HepG2 (cell line): Measurements from ENCODE around the gene MB. TPM values are rescaled to one million over a fixed set of nuclear protein-coding genes. Genes with fewer than 3 reads are reported as not detected.

ENCODE experiments used
- ARID4A ChIP-seq: sonication (generic); formaldehyde crosslinking; IDR thresholded peaks from 2 replicates; pipeline ENCODE4 v1.5.0; 2020; ENCODE audit warnings: mild to moderate bottlenecking, missing genetic modification reagents, borderline replicate concordance
- ATM ChIP-seq: fragments of 450-650 bp; IDR thresholded peaks from 2 replicates; pipeline ENCODE4 v1.7.1; 2017; ENCODE audit warnings: mild to moderate bottlenecking, borderline replicate concordance
- IRF2 ChIP-seq: IDR thresholded peaks from 2 replicates; pipeline ENCODE4 v1.6.1; 2018; ENCODE audit warnings: missing genetic modification reagents, missing compliant biosample characterization
- KDM2A ChIP-seq: sonication (generic); formaldehyde crosslinking; IDR thresholded peaks from 2 replicates; pipeline ENCODE4 v1.4.0; 2020; ENCODE audit warnings: low read depth, missing genetic modification reagents, borderline replicate concordance
- KMT2B ChIP-seq: IDR thresholded peaks from 2 replicates; pipeline ENCODE4 v1.6.1; 2016; ENCODE audit warnings: missing genetic modification reagents, missing compliant biosample characterization
- MLX ChIP-seq: IDR thresholded peaks from 2 replicates; pipeline ENCODE4 v1.6.1; 2016
- POLR2A ChIP-seq, 2 experiments: IDR thresholded peaks; 2 replicates each; pipeline ENCODE4 v1.6.1; 2011; ENCODE audit warnings: low read depth in 2 of 2, low read length in 2 of 2, mild to moderate bottlenecking in 1 of 2, moderate library complexity in 1 of 2; ENCODE audit not compliant: insufficient read depth in 1 of 2
- RARA ChIP-seq: IDR thresholded peaks from 2 replicates; pipeline ENCODE4 v1.6.1; 2016; ENCODE audit warnings: missing genetic modification reagents, missing compliant biosample characterization
- SAP130 ChIP-seq: IDR thresholded peaks from 2 replicates; pipeline ENCODE4 v1.6.1; 2016; ENCODE audit warnings: low read depth
- SIN3B ChIP-seq: fragments of 150-350 bp; IDR thresholded peaks from 2 replicates; pipeline ENCODE4 v1.6.1; 2014; ENCODE audit warnings: low read length
- ZNF546 ChIP-seq: sonication (generic); formaldehyde crosslinking; conservative IDR thresholded peaks from 2 replicates; pipeline ENCODE4 v1.8.1; 2023; ENCODE audit warnings: mild to moderate bottlenecking, missing genetic modification reagents
- ZNF567 ChIP-seq: sonication (generic); formaldehyde crosslinking; IDR thresholded peaks from 2 replicates; pipeline ENCODE4 v1.8.1; 2023; ENCODE audit warnings: mild to moderate bottlenecking, missing genetic modification reagents, borderline replicate concordance
- ZNF782 ChIP-seq: sonication (generic); formaldehyde crosslinking; IDR thresholded peaks from 2 replicates; pipeline ENCODE4 v1.4.0; 2020; ENCODE audit warnings: missing genetic modification reagents, mild to moderate bottlenecking, borderline replicate concordance
- ZSCAN25 ChIP-seq: sonication (generic); formaldehyde crosslinking; IDR thresholded peaks from 2 replicates; pipeline ENCODE4 v1.8.0; 2022; ENCODE audit warnings: mild to moderate bottlenecking, missing genetic modification reagents
- ZUFSP ChIP-seq: sonication (generic); formaldehyde crosslinking; IDR thresholded peaks from 2 replicates; pipeline ENCODE4 v1.9.0; 2021; ENCODE audit warnings: missing genetic modification reagents, mild to moderate bottlenecking, borderline replicate concordance
- polyA plus RNA-seq, 8 experiments: library from polyadenylated mRNA; depleted of rRNA in 3 of 8; stranded (reverse) in 7 of 8; unstranded in 1 of 8; fragments of >200 nt; fragmentation: Illumina TruSeq in 4 of 8; extraction: Trizol in 4 of 8; gene quantifications; 2 replicates each; pipeline versions ENCODE4 v1.2.1 to v1.2.3, GENCODE V29; 2011 to 2016; ENCODE audit warnings: low read depth in 4 of 8, missing spikeins in 1 of 8, mixed read lengths in 1 of 8; ENCODE audit not compliant: insufficient read depth in 1 of 8
- total RNA-seq, 5 experiments: library from RNA; depleted of rRNA; stranded (reverse); fragments of >200 nt; fragmentation: Illumina TruSeq; extraction: Trizol; gene quantifications; 2 replicates each; pipeline ENCODE4 v1.2.3, GENCODE V29; 2016; ENCODE audit warnings: low read depth in 1 of 5
- TF ChIP-seq, protein P1 (sequence below): sonication (generic); formaldehyde crosslinking; IDR thresholded peaks from 2 replicates; pipeline ENCODE4 v1.4.0; 2020; ENCODE audit warnings: missing genetic modification reagents
- TF ChIP-seq, protein P2 (sequence below): sonication (generic); formaldehyde crosslinking; IDR thresholded peaks from 2 replicates; pipeline ENCODE4 v1.4.0; 2020; ENCODE audit warnings: missing genetic modification reagents, borderline replicate concordance
- TF ChIP-seq, protein P3 (sequence below): sonication (generic); formaldehyde crosslinking; IDR thresholded peaks from 2 replicates; pipeline ENCODE4 v1.4.0; 2020; ENCODE audit warnings: missing genetic modification reagents

Gene MB
- total and polyA plus RNA-seq, 2 of the 13 experiments (the other 11 are each of a cell fraction or from before 2014, with no cell fraction given): 0.07 TPM; not detected in 1

GRCh38 chr22:35627267-35628041 lies 10.3 kb upstream of the MB start (continued):
- TF ChIP-seq ZUFSP: no peak
- TF ChIP-seq, protein P1, sequence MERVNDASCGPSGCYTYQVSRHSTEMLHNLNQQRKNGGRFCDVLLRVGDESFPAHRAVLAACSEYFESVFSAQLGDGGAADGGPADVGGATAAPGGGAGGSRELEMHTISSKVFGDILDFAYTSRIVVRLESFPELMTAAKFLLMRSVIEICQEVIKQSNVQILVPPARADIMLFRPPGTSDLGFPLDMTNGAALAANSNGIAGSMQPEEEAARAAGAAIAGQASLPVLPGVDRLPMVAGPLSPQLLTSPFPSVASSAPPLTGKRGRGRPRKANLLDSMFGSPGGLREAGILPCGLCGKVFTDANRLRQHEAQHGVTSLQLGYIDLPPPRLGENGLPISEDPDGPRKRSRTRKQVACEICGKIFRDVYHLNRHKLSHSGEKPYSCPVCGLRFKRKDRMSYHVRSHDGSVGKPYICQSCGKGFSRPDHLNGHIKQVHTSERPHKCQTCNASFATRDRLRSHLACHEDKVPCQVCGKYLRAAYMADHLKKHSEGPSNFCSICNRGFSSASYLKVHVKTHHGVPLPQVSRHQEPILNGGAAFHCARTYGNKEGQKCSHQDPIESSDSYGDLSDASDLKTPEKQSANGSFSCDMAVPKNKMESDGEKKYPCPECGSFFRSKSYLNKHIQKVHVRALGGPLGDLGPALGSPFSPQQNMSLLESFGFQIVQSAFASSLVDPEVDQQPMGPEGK: peak; percentile 98
- no peak for TF ChIP-seq ZNF782 (CRISPR knock-in tag)
- peak; percentile 50; the same call in 1 of the 2 replicates for TF ChIP-seq ARID4A (CRISPR knock-in tag)
- no peak for TF ChIP-seq ZSCAN25 (CRISPR knock-in tag)
- peak; percentile 61; the same call in 1 of the 2 replicates for TF ChIP-seq KDM2A
- TF ChIP-seq ATM: no peak
- no peak for TF ChIP-seq SIN3B
- TF ChIP-seq, protein P2, sequence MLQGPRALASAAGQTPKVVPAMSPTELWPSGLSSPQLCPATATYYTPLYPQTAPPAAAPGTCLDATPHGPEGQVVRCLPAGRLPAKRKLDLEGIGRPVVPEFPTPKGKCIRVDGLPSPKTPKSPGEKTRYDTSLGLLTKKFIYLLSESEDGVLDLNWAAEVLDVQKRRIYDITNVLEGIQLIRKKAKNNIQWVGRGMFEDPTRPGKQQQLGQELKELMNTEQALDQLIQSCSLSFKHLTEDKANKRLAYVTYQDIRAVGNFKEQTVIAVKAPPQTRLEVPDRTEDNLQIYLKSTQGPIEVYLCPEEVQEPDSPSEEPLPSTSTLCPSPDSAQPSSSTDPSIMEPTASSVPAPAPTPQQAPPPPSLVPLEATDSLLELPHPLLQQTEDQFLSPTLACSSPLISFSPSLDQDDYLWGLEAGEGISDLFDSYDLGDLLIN (CRISPR knock-in tag): peak; percentile 58; the same call in 1 of the 2 replicates
- 0 out of 2 replicates have a peak, but pooled peaks have one; percentile 18 for TF ChIP-seq RARA (CRISPR knock-in tag)
- TF ChIP-seq ZNF546 (CRISPR knock-in tag): no peak
- TF ChIP-seq SAP130 (CRISPR knock-in tag): peak; percentile 62
- no peak for TF ChIP-seq MLX (CRISPR knock-in tag)
- peak in 1 of 2 experiments; percentile 47; a peak in 1 of 4 replicates for TF ChIP-seq POLR2A (IDR thresholded peaks at IDR 0.05; ENCODE audit: insufficient read depth in 1 of 2, low read depth in 2 of 2, low read length in 2 of 2)
- 0 out of 2 replicates have a peak, but pooled peaks have one; percentile 24 for TF ChIP-seq ZNF567
- TF ChIP-seq IRF2 (CRISPR knock-in tag): no peak
- TF ChIP-seq, protein P3, sequence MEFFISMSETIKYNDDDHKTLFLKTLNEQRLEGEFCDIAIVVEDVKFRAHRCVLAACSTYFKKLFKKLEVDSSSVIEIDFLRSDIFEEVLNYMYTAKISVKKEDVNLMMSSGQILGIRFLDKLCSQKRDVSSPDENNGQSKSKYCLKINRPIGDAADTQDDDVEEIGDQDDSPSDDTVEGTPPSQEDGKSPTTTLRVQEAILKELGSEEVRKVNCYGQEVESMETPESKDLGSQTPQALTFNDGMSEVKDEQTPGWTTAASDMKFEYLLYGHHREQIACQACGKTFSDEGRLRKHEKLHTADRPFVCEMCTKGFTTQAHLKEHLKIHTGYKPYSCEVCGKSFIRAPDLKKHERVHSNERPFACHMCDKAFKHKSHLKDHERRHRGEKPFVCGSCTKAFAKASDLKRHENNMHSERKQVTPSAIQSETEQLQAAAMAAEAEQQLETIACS (CRISPR knock-in tag): no peak
- TF ChIP-seq KMT2B: peak; percentile 41; the same call in 1 of the 2 replicates
